GM18507 (cell line): ENCODE measurements around the gene MMP8.

Source experiments
- DNase-seq: peaks from one replicate; pipeline ENCODE4 v3.0.0; 2011; ENCODE audit warnings: low read depth; ENCODE audit not compliant: insufficient read length; ENCODE audit errors: extremely low spot score
- FAIRE-seq: peaks from 2 replicates; lab custom pipeline; 2011; peaks lifted over from hg19 to GRCh38; lab: Jason Lieb, UNC

Gene MMP8

GRCh38 chr11:102729849-102730815 is 5.4 kb upstream of the MMP8 start:
- FAIRE-seq = no peak
- no peak for DNase-seq

GRCh38 chr11:102727890-102728289 is 3.1 kb upstream of the MMP8 start:
- FAIRE-seq (no peak), DNase-seq (no peak)

GRCh38 chr11:102722821-102723220 is 1.9 kb downstream of the MMP8 start:
- DNase-seq = no peak
- no peak for FAIRE-seq

DNA sequence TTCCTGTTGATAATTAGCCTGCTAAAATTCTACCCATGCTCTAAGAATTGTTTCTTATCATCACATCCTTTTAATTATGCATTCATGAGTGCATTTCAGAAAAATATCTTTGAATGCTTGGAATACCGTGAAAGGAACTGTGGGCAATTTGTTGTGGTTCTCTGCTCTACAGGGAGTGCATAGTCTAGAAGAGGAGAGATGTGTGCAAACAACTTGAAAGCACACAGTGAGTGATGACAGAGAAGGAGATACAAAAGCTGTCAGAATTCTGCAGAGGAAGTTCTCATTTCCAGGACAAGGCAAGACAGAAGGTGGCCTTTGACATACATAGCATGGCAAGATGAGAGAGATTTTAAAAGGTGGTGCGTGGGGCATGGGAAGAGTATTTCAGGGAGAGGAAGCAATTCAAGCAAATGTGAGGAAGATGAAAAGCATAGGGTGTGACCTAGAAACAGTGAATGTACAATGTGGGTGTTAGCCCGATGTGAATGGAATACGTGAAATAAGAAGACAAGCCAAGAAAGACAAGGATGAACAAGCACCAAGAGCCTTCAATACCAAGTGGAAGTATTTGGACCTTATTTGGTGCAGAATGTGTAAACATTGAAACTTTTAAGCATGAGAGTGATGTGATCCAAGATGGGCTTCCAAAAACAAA is 5.0 kb downstream of the MMP8 start:
- DNase-seq (no peak), FAIRE-seq (no peak)

DNA sequence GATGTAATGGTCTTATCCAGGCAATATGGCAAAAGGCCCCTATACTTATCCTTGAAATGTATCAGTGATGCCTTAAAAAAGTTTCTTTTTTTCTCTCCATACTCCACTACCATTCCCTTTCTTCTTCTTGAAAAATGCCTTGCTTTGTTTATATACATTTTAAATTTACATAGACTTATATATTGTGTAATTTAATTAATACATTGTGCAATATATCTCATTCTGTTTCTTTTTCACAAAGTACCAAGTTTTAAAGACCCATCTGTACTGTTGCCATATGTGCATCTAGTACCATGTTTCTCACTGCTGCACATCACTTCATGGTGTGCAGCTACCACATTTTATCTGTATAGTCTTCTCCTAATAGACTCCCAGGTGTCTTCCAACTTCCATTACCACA is 7.5 kb downstream of the MMP8 start:
- no peak for FAIRE-seq
- no peak for DNase-seq

GRCh38 chr11:102716527-102716926 is 8.2 kb downstream of the MMP8 start:
- DNase-seq (no peak), FAIRE-seq (peak; percentile 12)

GRCh38 chr11:102712137-102712536 is 12.6 kb downstream of the MMP8 start:
- FAIRE-seq = no peak
- DNase-seq = no peak

DNA sequence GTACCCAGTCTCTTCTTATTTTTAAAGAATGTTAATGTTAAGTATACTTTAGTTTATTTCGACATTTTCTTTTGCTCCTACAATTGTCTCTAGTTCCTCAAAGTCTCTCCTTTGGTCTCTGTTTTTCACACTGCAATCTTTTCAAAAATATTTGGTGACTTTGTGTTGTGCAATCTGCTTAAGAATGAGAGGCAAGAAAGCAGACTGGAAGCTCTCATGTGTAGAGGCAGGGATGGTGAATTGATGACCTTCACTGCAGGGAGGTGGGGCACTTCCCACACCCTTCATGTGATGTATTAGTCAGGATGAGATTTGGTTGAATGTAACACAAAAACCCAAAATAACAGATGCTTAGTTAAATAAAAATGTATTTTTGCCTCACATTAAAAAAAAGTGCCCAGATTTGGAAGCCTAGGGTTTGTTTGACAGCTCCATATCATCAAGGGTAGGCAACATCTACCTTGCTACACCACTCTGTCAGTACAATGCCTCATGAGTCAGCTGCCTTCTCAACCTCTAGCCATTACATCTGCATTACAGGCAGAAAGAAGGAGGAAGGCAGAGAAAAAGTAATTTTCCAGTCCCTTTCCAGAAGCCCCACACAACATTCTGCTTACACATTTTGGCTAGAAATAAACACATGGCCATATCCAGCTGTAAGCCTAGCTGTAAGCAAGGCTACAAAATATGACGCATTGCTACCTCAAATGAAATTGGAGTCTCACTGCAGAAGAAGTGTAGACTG is 15.4 kb downstream of the MMP8 start:
- no peak for DNase-seq
- no peak for FAIRE-seq

DNA sequence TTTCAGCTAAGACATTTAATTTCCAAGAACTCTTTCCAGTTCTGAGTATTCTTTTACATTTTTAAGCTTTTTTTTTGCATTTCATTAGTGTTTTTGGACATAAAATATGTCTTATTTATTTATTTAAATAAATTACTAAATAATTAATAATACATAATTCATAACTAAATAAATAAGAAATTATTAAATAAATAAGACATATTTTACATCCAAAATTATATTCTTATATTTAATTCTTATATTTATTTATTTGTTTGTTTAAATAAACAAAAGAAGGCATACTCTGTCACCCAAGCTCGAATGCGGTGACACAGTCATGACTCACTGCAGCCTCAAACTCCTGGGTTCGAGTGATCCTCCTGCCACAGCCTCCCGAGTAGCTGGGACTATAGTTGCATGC is 16.1 kb downstream of the MMP8 start:
- DNase-seq = no peak
- FAIRE-seq = no peak

DNA sequence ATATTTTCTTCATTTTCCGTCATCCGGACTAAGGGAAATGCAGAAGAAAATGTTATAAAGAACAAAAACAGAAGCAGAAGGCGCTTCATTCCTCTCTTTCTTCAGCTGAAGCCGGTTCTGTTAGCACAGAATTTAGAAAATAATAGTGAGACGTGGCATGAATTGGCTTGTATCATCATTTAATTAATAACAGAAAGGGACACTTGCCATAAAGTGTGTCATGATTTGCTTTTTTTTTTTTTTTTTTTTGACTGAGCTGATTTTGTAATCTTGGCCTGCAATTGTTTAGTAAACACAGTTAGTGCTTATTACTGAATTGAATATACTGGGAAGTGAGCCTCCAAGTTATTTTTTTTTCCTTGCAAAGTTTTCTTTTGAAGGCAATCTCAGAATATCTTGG is 19.1 kb downstream of the MMP8 start, which contains the start of gene MMP27:
TSS of gene MMP27 (minus strand) at position 144 of the 400 bp plus-strand sequence. CDS start at position 89, 55 bp downstream.
- FAIRE-seq (no peak), DNase-seq (no peak)

- FAIRE-seq = no peak
Measured at GRCh38 chr11:102704841-102705240, 19.9 kb downstream of the MMP8 start.

GRCh38 chr11:102703826-102704493 is 20.8 kb downstream of the MMP8 start:
- DNase-seq (no peak), FAIRE-seq (no peak)

More at GRCh38 chr11:102704841-102705240, 19.9 kb downstream of the MMP8 start:
- DNase-seq = no peak

- DNase-seq (no peak), FAIRE-seq (no peak)
Measured at GRCh38 chr11:102695201-102695600, 29.6 kb downstream of the MMP8 start.

DNA sequence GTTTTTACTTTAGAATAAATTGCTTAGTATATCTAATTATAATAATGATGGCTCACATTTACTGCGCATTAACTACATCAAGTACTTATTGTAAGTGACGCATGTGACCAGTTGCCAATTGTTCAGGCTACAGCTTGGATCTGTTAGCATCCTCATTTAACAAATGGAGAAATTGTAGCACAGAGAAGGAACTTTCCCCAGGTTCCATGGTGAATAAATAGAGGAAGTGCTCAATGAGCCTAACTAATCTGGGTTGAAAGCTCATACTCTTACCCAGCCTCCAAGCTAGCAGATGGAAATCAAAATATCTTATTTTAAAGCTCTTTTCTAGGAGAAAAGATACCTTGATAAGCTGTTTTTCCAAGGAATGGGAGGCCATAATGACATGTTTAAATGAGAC is 39.0 kb downstream of the MMP8 start:
- DNase-seq = no peak
- FAIRE-seq = no peak

DNA sequence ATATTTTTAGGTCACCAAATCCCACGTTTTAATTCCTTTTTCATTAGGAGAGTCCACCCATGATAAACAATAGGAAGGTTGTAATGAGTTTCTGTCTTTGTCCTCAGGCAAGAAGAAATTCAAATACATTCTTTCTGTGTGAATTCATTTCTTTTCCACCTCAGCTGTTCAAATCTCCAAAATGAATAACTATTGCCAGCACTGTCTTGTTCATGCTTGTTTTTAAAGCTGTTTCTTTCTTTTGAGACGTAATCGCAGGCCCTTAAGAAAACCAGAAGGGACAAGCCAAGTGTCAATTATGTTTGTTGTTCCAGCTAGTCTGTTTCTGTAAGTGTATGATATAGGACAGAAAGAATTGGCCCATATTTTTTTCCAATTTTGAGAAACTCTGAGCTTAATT is 39.4 kb downstream of the MMP8 start:
- DNase-seq (no peak), FAIRE-seq (no peak)

GRCh38 chr11:102683277-102683676 is 41.5 kb downstream of the MMP8 start:
- DNase-seq (no peak), FAIRE-seq (no peak)

DNA sequence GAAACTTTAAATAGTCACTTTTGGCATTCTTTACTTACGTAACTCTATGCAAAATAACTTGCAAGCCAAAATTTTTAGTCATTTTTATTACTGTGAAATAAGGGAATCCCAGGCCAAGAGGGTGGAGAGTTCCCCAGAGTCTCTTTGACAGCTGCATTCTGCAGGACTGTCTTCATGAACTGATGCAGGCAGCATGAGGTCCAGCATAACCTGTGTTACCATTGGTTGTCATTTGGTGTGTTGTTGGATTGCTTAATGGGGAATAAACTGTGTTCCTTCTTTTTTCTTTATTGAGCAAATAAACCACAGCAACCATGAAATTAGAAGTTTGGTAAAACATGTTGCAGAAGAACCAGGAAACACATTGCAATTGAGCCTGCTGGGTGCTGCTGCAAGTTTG is 43.8 kb downstream of the MMP8 start:
- no peak for DNase-seq
- FAIRE-seq = no peak

- no peak for DNase-seq
- no peak for FAIRE-seq
Measured at GRCh38 chr11:102678022-102678421, 46.7 kb downstream of the MMP8 start.

DNA sequence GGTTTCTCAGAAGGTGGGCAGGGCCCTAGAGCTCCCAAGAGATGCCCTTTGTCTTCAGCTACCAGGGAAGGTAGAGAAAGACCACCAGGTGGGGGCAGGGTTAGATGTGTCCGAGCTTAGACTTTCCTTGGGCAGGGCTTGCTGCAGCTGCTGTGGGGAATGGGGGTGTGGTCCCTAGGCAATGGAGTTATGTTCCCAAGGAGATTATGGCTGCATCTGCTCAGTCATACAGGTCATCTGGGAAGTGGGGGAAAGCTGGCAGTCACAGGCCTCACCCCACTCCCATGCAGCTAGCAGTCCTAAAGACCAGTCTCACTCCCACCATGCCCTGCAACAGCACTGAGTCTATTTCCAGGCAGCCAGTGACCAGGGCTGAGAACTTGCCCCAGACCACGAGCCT is 48.7 kb downstream of the MMP8 start:
- FAIRE-seq (no peak), DNase-seq (no peak)

- DNase-seq = no peak
- peak; percentile 18 for FAIRE-seq
Measured at GRCh38 chr11:102669664-102670063, 55.1 kb downstream of the MMP8 start.
